ENCODE results near the gene KAZN.
"Not testable (repeated sequence)": the region's sequence is repeated elsewhere in the genome, so short reads cannot be mapped to it uniquely, and the experiment has no call there.

The KAZN gene

GRCh38 chr1:15128077-15128476 is 529.6 kb downstream of the KAZN start:
- no peak overlapping the region for H3K4me3 ChIP-seq (ENCODE audit: low read depth, low read length)
- no peak for TF ChIP-seq CTCF (IDR thresholded peaks at IDR 0.05; ENCODE audit: low read depth, low read length)

GRCh38 chr1:15128520-15129313 is 530.2 kb downstream of the KAZN start:
- peak; percentile 89 for TF ChIP-seq CTCF (IDR thresholded peaks at IDR 0.05; ENCODE audit: low read depth, low read length)
- H3K4me3 ChIP-seq (ENCODE audit: low read depth, low read length) = no peak overlapping the region

GRCh38 chr1:15129944-15130343 is 531.5 kb downstream of the KAZN start:
- TF ChIP-seq CTCF (IDR thresholded peaks at IDR 0.05; ENCODE audit: low read depth, low read length) = no peak
- H3K4me3 ChIP-seq (ENCODE audit: low read depth, low read length) = no peak overlapping the region

- TF ChIP-seq CTCF (IDR thresholded peaks at IDR 0.05; ENCODE audit: low read depth, low read length) = no peak
- H3K4me3 ChIP-seq (ENCODE audit: low read depth, low read length) = no peak overlapping the region
Observed at GRCh38 chr1:15130607-15131006, 532.1 kb downstream of the KAZN start.

GRCh38 chr1:15132965-15133364 is 534.5 kb downstream of the KAZN start:
- no peak overlapping the region for H3K4me3 ChIP-seq (ENCODE audit: low read depth, low read length)
- no peak for TF ChIP-seq CTCF (IDR thresholded peaks at IDR 0.05; ENCODE audit: low read depth, low read length)

- TF ChIP-seq CTCF (IDR thresholded peaks at IDR 0.05; ENCODE audit: low read depth, low read length) = no peak
- no peak overlapping the region for H3K4me3 ChIP-seq (ENCODE audit: low read depth, low read length)
Observed at GRCh38 chr1:15134285-15134684, 535.8 kb downstream of the KAZN start.

- not testable (repeated sequence) for H3K4me3 ChIP-seq (ENCODE audit: low read depth, low read length)
Observed at GRCh38 chr1:15135604-15136003, 537.1 kb downstream of the KAZN start.

GRCh38 chr1:15137809-15138208 is 539.3 kb downstream of the KAZN start:
- no peak for TF ChIP-seq CTCF (IDR thresholded peaks at IDR 0.05; ENCODE audit: low read depth, low read length)
- H3K4me3 ChIP-seq (ENCODE audit: low read depth, low read length) = no peak overlapping the region
